T-helper 2 cell treated with Interferon-gamma antibody and Interleukin-4, amounts not matched to agents 5 μg/mL and 100 μg/mL, for 36 hours (primary cell): ENCODE measurements around the gene TCP10L.
"Not testable (repeated sequence)": the region's sequence is repeated elsewhere in the genome, so short reads cannot be mapped to it uniquely, and the experiment has no call there.

Source experiments
- DNase-seq: peaks from one replicate; pipeline ENCODE4 v3.0.0; 2021; ENCODE audit warnings: low spot score
- H3K27ac Mint-ChIP-seq: one replicate; pipeline ENCODE4 v1.8.0; 2021; ENCODE audit warnings: mild to moderate bottlenecking, mixed read lengths
- H3K27me3 Mint-ChIP-seq: one replicate; pipeline ENCODE4 v1.8.0; 2021; ENCODE audit warnings: low read depth, mixed read lengths
- H3K36me3 Mint-ChIP-seq: one replicate; pipeline ENCODE4 v1.8.0; 2021; ENCODE audit warnings: low read depth, mixed read lengths
- H3K4me1 Mint-ChIP-seq: one replicate; pipeline ENCODE4 v1.8.0; 2021; ENCODE audit warnings: low read depth, mixed read lengths
- H3K4me3 Mint-ChIP-seq: one replicate; pipeline ENCODE4 v1.8.0; 2022; ENCODE audit warnings: mild to moderate bottlenecking, moderate library complexity, mixed read lengths
- H3K9me3 Mint-ChIP-seq: one replicate; pipeline ENCODE4 v1.8.0; 2021; ENCODE audit warnings: mixed read lengths

Gene TCP10L, protein sequence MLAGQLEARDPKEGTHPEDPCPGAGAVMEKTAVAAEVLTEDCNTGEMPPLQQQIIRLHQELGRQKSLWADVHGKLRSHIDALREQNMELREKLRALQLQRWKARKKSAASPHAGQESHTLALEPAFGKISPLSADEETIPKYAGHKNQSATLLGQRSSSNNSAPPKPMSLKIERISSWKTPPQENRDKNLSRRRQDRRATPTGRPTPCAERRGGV

DNA sequence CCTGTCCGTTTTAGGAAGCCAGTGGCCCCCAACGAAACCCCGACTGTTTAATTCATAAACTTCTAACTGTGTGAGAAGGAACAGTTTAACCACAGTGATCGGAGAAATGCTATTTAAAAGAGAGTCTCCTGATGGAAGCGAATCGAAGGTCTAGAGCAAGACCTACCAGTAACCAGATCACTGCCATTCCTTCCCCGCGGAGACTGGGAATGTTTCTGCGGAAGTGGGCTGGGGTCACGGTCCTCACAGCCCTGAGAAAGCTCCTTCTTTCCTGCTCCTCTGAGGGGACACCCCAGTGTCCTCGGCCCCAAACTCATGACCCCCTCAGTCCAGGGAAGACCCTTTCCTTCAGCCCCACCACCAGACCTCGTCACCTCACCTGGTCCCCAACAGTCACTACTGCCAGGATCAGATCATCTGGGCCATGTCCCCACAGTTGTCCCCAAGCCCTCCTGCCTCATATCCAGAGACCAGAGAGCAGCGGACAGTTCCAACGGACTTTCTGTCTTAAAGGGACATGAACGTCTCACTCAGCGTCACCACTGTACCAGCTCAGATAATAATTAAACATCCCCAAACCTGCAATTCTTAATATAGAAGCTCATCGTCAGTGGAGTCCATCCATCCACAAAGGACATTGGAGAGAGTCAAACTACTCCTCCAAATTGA lies at the start of gene TCP10L:
TSS of gene TCP10L (minus strand) at position 482 of the 669 bp plus-strand sequence. CDS start 1,219 bp downstream, outside the sequence.
- no peak within 1 kb of the TSS for H3K4me3 Mint-ChIP-seq
- no peak within 1 kb of the TSS for H3K27ac Mint-ChIP-seq
- H3K36me3 Mint-ChIP-seq, result no peaks in the 10 kb centered on the region

GRCh38 chr21:32626621-32627196 lies 41.4 kb upstream of the TCP10L start:
- Mint-ChIP-seq H3K4me1 (peaks cover 3% of the 10 kb centered on the region), H3K9me3 (no peaks in the 10 kb centered on the region), H3K27ac (no peak overlapping the region), H3K36me3 (peaks cover 8% of the 10 kb centered on the region), H3K4me3 (no peak overlapping the region), H3K27me3 (peaks cover 5% of the 10 kb centered on the region)
- DNase-seq, result no peak

More for the DNA sequence above, at the start of gene TCP10L:
- no peaks in the 10 kb centered on the region for H3K27me3 Mint-ChIP-seq
- no peaks in the 10 kb centered on the region for H3K9me3 Mint-ChIP-seq
- no peaks in the 10 kb centered on the region for H3K4me1 Mint-ChIP-seq
- no peak for DNase-seq

DNA sequence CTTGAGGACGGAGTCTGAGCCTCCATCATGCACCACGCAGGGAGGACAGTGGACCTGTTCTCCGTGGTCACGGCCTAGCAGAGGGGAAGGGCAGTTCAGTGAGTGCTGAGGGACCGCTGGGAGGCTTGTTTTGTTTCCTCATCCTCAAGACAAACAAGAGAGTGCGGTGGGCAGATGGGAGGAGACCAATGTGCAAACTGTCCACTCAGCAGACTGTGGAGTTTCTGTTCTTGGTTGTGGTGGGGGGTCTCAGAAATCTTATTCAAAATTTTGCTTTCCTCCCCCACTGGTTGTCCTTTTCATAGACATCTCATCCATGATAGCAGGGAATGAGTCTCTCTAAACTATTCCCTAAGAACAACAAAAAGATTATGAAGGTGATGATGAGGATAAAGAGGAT lies 32.9 kb upstream of the TCP10L start:
- H3K4me3 Mint-ChIP-seq, H3K27ac Mint-ChIP-seq, H3K9me3 Mint-ChIP-seq, H3K4me1 Mint-ChIP-seq, DNase-seq, H3K36me3 Mint-ChIP-seq: not testable (repeated sequence)
- peaks cover 25% of the 10 kb centered on the region for H3K27me3 Mint-ChIP-seq

DNA sequence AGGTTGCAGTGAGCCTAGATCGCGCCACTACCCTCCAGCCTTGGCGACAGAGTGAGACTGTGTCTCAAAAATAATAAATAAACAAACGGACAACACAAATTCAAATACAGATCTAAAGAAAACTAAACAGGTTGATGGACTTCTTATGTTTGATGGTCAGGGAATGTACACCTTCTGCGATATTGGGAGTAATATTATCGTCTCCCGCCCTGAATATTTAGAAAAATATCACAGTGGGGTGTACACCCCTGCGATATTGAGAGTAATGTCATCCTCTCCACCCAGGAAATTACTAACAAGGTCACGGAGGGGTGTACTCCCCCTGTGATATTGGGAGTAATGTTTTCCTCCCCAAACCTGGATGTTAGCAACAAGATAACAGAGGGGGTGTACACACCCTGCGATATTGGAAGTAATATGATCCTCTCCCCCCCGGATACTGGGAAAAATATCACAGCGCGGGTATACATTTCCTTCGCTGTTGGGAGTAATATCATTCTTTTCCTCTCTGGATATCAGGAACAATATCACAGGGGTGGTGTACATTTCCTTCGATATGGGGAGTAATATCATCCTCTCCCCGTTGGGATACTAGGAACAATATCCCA lies 28.2 kb upstream of the TCP10L start:
- peaks cover 5% of the 10 kb centered on the region for H3K4me1 Mint-ChIP-seq
- peaks cover 9% of the 10 kb centered on the region for H3K27me3 Mint-ChIP-seq
- peak overlapping the region; percentile 99 for H3K4me3 Mint-ChIP-seq
- no peak overlapping the region for H3K27ac Mint-ChIP-seq
- DNase-seq, result no peak
- H3K9me3 Mint-ChIP-seq, result no peaks in the 10 kb centered on the region
- H3K36me3 Mint-ChIP-seq, result peaks cover 9% of the 10 kb centered on the region

DNA sequence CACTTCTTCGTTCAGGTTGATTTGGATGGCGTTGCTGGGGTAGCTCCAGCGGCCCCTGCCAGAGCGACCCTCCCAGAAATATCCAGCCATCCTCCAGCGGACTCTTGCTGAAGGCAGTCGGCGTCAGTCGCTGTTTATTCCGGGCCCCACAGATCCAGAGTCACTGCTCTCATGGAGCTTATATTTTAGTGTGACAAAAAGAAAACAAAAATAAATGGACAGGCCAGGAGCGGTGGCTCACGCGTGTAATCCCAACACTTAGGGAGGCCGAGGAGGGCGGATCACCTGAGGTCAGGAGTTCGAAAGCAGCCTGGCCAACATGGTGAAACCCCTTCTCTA lies 27.6 kb upstream of the TCP10L start:
- H3K27me3 Mint-ChIP-seq, result peaks cover 8% of the 10 kb centered on the region
- no peak for DNase-seq
- H3K4me3 Mint-ChIP-seq, result peak overlapping the region; percentile 99
- no peaks in the 10 kb centered on the region for H3K9me3 Mint-ChIP-seq
- H3K36me3 Mint-ChIP-seq, result peaks cover 9% of the 10 kb centered on the region
- peaks cover 5% of the 10 kb centered on the region for H3K4me1 Mint-ChIP-seq
- H3K27ac Mint-ChIP-seq, result peak overlapping the region; percentile 95

DNA sequence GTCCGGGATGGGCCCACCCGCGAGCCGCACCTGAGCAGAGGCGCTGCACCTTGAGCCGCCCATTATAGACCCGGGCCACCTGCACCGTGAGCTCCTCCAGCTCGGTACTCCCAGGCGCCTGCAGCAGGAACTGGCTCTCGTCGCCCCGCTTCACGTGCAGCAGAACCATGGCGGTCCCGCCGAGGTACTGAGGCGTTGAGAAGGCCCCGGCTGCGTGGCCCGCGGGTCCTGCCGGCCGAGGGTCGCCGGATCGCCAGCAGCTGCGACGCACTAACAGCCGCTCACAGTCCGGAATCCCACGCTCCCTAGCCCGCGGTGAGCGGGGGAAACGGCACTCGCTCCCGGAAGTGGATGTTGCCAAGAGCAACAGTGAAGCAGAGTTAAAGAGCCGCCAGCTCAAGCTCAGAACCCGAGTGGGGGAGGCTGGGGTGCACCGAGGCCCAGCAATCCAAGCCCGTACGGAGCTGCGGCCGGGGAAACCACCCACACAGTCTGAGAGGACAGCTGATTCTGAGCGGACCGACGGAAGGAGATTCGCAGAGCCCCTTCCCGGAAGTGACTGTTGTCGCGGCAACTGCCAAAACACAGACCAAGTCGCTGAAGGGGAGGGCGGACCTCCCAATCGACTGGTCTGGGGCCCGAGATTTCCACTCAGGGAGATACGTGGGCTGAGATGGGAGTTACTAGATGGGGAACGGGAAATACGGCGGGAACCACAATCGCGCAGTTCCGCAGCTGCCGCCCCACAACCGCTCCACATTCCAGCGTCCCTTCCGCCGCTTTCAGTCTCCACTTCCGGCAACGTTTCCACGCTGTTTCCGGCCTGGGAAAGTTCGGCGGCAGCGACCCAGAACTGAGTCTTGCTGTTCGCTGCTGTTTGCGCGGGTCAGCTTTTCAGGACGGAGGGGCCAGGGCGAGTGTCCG lies 27.0 kb upstream of the TCP10L start, which contains the start of gene CFAP298:
TSS of gene CFAP298 (minus strand) at position 303 of the 924 bp plus-strand sequence. CDS start at position 169, 134 bp downstream.
- H3K4me1 Mint-ChIP-seq, result peaks cover 5% of the 10 kb centered on the region
- peak within 1 kb of the TSS; percentile 99 for H3K4me3 Mint-ChIP-seq
- peaks cover 8% of the 10 kb centered on the region for H3K27me3 Mint-ChIP-seq
- no peaks in the 10 kb centered on the region for H3K9me3 Mint-ChIP-seq
- peak within 1 kb of the TSS; percentile 95 for H3K27ac Mint-ChIP-seq
- peak; percentile 88 for DNase-seq
- peaks cover 14% of the 10 kb centered on the region for H3K36me3 Mint-ChIP-seq

GRCh38 chr21:32611471-32611997 lies 26.2 kb upstream of the TCP10L start:
- peak overlapping the region; percentile 95 for H3K27ac Mint-ChIP-seq
- peak; percentile 17 for DNase-seq
- H3K4me3 Mint-ChIP-seq, result peak overlapping the region; percentile 99
- peaks cover 20% of the 10 kb centered on the region for H3K36me3 Mint-ChIP-seq
- peaks cover 5% of the 10 kb centered on the region for H3K4me1 Mint-ChIP-seq
- H3K27me3 Mint-ChIP-seq, result peaks cover 8% of the 10 kb centered on the region
- H3K9me3 Mint-ChIP-seq, result no peaks in the 10 kb centered on the region

- H3K36me3 Mint-ChIP-seq, result peaks cover 24% of the 10 kb centered on the region
- H3K4me3 Mint-ChIP-seq, result peak overlapping the region; percentile 49
- H3K9me3 Mint-ChIP-seq, H3K27ac Mint-ChIP-seq, DNase-seq, H3K27me3 Mint-ChIP-seq, H3K4me1 Mint-ChIP-seq: not testable (repeated sequence)
Measured at GRCh38 chr21:32610940-32611339, 25.6 kb upstream of the TCP10L start.

GRCh38 chr21:32608851-32609250 lies 23.5 kb upstream of the TCP10L start:
- DNase-seq, result no peak
- no peaks in the 10 kb centered on the region for H3K9me3 Mint-ChIP-seq
- H3K27me3 Mint-ChIP-seq, result no peaks in the 10 kb centered on the region
- no peak overlapping the region for H3K27ac Mint-ChIP-seq
- H3K4me3 Mint-ChIP-seq, result no peak overlapping the region
- peaks cover 7% of the 10 kb centered on the region for H3K4me1 Mint-ChIP-seq
- H3K36me3 Mint-ChIP-seq, result peaks cover 35% of the 10 kb centered on the region

GRCh38 chr21:32605469-32605868 lies 20.1 kb upstream of the TCP10L start:
- Mint-ChIP-seq H3K4me1 (peaks cover 4% of the 10 kb centered on the region), H3K36me3 (peaks cover 50% of the 10 kb centered on the region), H3K4me3 (no peak overlapping the region), H3K9me3 (no peaks in the 10 kb centered on the region), H3K27me3 (no peaks in the 10 kb centered on the region), H3K27ac (no peak overlapping the region)
- DNase-seq, result no peak

DNA sequence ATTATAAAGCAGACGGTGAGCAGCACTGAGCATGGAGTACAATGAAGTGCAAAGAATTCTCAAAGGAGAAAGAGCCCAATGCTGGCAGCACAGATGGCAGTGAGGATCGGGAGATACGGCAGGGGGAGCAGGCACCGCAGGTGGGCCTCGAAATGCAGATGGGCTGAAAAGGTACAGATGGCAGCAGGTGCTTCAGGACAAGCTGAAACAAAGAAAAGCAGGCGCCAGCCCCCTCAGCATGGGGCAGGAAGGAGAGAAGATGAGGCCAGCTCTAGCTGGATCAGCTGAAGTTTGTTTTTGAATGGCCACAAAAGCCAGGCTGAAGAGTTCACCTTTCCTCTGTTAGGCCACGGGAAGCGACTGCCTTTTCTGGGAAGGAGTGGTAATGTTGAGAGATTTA lies 19.1 kb upstream of the TCP10L start:
- Mint-ChIP-seq H3K27ac (no peak overlapping the region), H3K4me1 (peaks cover 2% of the 10 kb centered on the region), H3K9me3 (no peaks in the 10 kb centered on the region), H3K36me3 (peaks cover 50% of the 10 kb centered on the region), H3K27me3 (no peaks in the 10 kb centered on the region), H3K4me3 (no peak overlapping the region)
- DNase-seq, result no peak

GRCh38 chr21:32603131-32603530 lies 17.8 kb upstream of the TCP10L start:
- no peak overlapping the region for H3K27ac Mint-ChIP-seq
- H3K36me3 Mint-ChIP-seq, result peaks cover 51% of the 10 kb centered on the region
- peaks cover 2% of the 10 kb centered on the region for H3K4me1 Mint-ChIP-seq
- H3K9me3 Mint-ChIP-seq, result no peaks in the 10 kb centered on the region
- no peaks in the 10 kb centered on the region for H3K27me3 Mint-ChIP-seq
- no peak overlapping the region for H3K4me3 Mint-ChIP-seq
- DNase-seq, result no peak

DNA sequence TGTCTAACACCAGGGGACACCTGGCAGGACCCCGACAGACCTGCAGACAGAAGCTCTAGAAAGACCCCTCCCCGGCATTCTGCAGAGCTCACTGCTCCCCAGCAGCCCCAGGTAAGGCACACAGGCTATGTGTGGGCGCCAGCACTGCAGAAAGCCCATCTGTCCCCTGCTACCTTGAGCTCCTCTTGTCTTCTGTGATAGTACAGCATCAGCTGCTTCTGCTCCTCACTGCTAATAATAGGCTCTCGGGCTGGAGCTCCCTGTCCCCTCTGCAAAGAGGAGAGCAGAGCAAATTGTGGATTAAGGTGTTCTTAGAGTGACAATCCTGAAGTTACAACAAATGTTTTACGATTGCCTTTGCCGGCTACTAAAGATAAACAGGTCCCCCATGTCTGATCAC lies 16.8 kb upstream of the TCP10L start:
- no peak overlapping the region for H3K4me3 Mint-ChIP-seq
- DNase-seq, result no peak
- peaks cover 46% of the 10 kb centered on the region for H3K36me3 Mint-ChIP-seq
- no peaks in the 10 kb centered on the region for H3K9me3 Mint-ChIP-seq
- no peaks in the 10 kb centered on the region for H3K27me3 Mint-ChIP-seq
- no peak overlapping the region for H3K27ac Mint-ChIP-seq
- H3K4me1 Mint-ChIP-seq, result peaks cover 2% of the 10 kb centered on the region
